SK-N-SH (cell line): ENCODE results near the gene RNF13.

Source experiments
- CTCF ChIP-seq: fragments of 200-600 bp; sonication (generic); IDR thresholded peaks from 2 replicates; pipeline ENCODE4 v1.6.1; 2017; ENCODE audit warnings: antibody characterized with exemption, mild to moderate bottlenecking, moderate library complexity
- EZH2phosphoT487 ChIP-seq: fragments of 200-600 bp; sonication (generic); IDR thresholded peaks from 2 replicates; pipeline ENCODE4 v1.6.1; 2017; ENCODE audit warnings: low read depth, mixed run types, mild to moderate bottlenecking, antibody characterized with exemption, moderate library complexity, borderline replicate concordance
- RAD21 ChIP-seq: IDR thresholded peaks from 2 replicates; pipeline ENCODE4 v1.6.1; 2012; ENCODE audit warnings: mild to moderate bottlenecking, low read length
- YY1 ChIP-seq: IDR thresholded peaks from 2 replicates; pipeline ENCODE4 v1.4.0; 2012; ENCODE audit warnings: low read depth, mild to moderate bottlenecking

GRCh38 chr3:149820183-149820582 lies 7.2 kb downstream of the RNF13 start:
- TF ChIP-seq RAD21 (no peak), EZH2phosphoT487 (no peak), YY1 (no peak), CTCF (no peak)
